Ishikawa (cell line): Measurements from ENCODE around the gene UNC80.

Source experiments
- CEBPB ChIP-seq: IDR thresholded peaks from 2 replicates; pipeline ENCODE4 v1.6.1; 2012
- CREB1 ChIP-seq: IDR thresholded peaks from 2 replicates; pipeline ENCODE4 v1.6.1; 2012; ENCODE audit warnings: low read depth
- EGR1 ChIP-seq: IDR thresholded peaks from 2 replicates; pipeline ENCODE4 v1.6.1; 2012
- EP300 ChIP-seq: IDR thresholded peaks from 2 replicates; pipeline ENCODE4 v1.6.1; 2012; ENCODE audit warnings: borderline replicate concordance
- FOXM1 ChIP-seq: IDR thresholded peaks from 2 replicates; pipeline ENCODE4 v1.6.1; 2012; ENCODE audit warnings: low read depth, borderline replicate concordance
- NFIC ChIP-seq: IDR thresholded peaks from 2 replicates; pipeline ENCODE4 v1.6.1; 2012
- RAD21 ChIP-seq: IDR thresholded peaks from 2 replicates; pipeline ENCODE4 v1.6.1; 2012; ENCODE audit warnings: low read depth
- REST ChIP-seq: IDR thresholded peaks from 2 replicates; pipeline ENCODE4 v1.6.1; 2012; ENCODE audit warnings: low read depth, mild to moderate bottlenecking
- TAF1 ChIP-seq: IDR thresholded peaks from 2 replicates; pipeline ENCODE4 v1.6.1; 2012; ENCODE audit warnings: low read depth, mild to moderate bottlenecking
- TCF12 ChIP-seq: IDR thresholded peaks from 2 replicates; pipeline ENCODE4 v1.6.1; 2012; ENCODE audit warnings: low read depth
- TEAD4 ChIP-seq: IDR thresholded peaks from 2 replicates; pipeline ENCODE4 v1.6.1; 2012
- USF1 ChIP-seq: IDR thresholded peaks from 2 replicates; pipeline ENCODE4 v1.6.1; 2012
- YY1 ChIP-seq: IDR thresholded peaks from 2 replicates; pipeline ENCODE4 v1.6.1; 2012; ENCODE audit warnings: low read depth
- ZBTB7A ChIP-seq: IDR thresholded peaks from 2 replicates; pipeline ENCODE4 v1.6.1; 2012; ENCODE audit warnings: low read depth

- TF ChIP-seq NFIC (no peak), CEBPB (no peak), REST (no peak), USF1 (no peak), CREB1 (no peak), FOXM1 (no peak), TAF1 (no peak), TEAD4 (no peak), EGR1 (no peak), TCF12 (no peak), YY1 (no peak), ZBTB7A (no peak), EP300 (no peak), RAD21 (no peak)
These were observed 205.2 kb downstream of the UNC80 start for GRCh38 chr2:209976698-209977385.
